Left lobe of liver (tissue), 2 donors: ENCODE data around the gene SORL1. TPM values are rescaled to one million over a fixed set of nuclear protein-coding genes. Genes with fewer than 3 reads are reported as not detected.
"Not testable (repeated sequence)": the region's sequence is repeated elsewhere in the genome, so short reads cannot be mapped to it uniquely, and the experiment has no call there.

ENCODE experiments used
- ATAC-seq: fragments of 200-7000 bp; cut with Tn5 transposase; one replicate; pipeline ENCODE4 v1.9.1; 2020; ENCODE audit warnings: mild to moderate bottlenecking, moderate library complexity
- DNase-seq: peaks from one replicate; pipeline ENCODE4 v3.0.0-alpha.2; 2020; ENCODE audit warnings: low spot score
- total RNA-seq: library from RNA; stranded (reverse); gene quantifications from one replicate; pipeline ENCODE4 v1.2.1, GENCODE V29; 2021
- donor health status: DM: no; HTN: no; CAD: no; lungs with moderate emphysema.
- donor health status: DM: no; HTN: yes; CAD: no.

The SORL1 gene
- total RNA-seq, 1 donor from 2014 or later, result 133 TPM

DNA sequence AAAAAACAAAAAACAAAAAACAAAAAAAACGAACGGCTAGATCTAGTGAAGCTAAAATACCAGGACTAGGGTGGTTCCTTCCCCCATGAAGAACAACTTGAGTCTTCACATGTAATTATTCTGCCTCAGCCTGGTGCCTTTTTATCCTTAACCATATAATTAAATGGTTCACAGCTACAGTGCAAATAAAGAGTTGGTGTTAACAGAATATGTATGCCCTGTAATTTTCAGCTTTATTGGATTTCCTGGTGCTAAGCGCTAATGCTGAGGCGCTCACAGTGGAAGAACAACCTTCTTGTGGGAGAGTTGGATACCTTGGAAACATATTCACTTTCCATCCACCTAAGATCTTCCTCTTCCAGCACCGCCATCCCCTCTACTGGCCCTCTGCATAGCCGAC is 159.1 kb downstream of the SORL1 start:
- DNase-seq, result no peak
- no peak for ATAC-seq

DNA sequence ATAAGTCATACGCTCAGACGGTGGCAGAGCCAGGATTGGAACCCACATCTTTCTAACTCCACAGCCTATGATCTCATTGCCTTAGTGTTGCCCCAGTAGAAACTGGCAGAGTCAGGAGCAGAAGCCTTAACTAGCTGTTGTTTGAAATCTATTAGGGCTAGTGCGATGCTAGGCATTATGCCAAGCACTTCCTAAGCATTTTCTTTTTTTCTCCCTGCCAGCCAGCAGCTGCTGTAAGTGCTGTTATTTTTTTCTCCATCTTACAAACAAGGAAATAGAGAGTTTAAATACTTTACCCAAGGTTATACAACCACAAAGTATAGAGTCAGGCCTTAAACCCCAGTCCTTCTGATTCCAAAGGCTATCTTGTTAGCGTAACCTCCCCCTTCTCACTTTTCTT is 161.6 kb downstream of the SORL1 start:
- ATAC-seq (no peak), DNase-seq (no peak)

DNA sequence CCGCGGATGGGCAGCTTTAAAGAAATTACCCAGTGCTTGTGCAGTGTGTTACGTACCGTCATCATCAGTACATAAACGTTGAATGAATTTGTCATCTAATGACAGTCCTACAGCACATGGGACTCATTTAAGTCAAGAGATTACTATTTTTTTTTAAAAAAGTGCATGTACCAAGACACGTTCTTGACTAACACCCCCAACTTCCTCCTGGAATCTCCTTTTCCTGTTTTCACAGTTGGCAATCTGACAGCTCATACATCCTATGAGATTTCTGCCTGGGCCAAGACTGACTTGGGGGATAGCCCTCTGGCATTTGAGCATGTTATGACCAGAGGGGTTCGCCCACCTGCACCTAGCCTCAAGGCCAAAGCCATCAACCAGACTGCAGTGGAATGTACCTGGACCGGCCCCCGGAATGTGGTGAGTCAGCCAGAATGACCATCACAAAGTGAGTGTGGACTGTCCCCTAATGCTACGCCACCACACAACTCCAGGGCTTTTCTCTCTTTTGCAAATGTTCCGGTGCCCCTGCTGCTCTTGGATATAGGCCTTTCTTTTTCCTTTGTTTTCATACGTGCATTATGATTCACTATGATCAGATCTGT is 162.6 kb downstream of the SORL1 start:
- no peak for ATAC-seq
- no peak for DNase-seq

DNA sequence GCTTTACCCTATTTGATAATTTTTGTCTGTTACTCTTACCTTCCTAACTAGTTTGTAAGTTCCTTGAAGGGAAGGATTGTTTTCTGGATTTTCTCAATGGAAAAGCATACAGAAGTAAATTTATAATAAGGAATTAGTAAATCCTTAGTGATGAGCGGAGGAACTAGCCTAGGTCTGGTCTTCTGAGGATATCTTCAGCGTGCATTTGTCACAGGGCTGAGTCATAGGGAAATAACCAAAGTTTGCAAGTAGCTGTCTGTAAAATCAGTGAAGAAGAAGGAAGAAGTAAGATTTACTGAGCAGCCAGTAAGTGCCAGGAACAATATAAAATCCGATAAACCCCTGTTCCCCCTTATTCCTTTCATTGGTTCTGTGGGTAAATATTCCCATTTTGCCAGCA is 163.4 kb downstream of the SORL1 start:
- DNase-seq, result no peak
- no peak for ATAC-seq

DNA sequence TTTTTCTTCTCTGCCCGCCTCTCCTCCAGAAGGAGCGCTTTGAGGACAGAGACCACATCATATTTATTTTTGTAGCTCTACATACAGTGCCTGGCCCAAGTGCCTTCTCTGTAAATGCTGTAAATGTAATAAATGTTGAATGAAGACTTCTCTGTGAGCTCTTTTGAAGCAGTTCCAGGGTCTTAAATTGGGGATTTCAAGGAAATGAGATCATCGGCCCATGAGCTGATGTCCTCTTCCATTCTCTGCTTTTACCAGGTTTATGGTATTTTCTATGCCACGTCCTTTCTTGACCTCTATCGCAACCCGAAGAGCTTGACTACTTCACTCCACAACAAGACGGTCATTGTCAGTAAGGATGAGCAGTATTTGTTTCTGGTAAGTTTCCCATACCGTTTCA is 166.4 kb downstream of the SORL1 start:
- ATAC-seq, result no peak

DNA sequence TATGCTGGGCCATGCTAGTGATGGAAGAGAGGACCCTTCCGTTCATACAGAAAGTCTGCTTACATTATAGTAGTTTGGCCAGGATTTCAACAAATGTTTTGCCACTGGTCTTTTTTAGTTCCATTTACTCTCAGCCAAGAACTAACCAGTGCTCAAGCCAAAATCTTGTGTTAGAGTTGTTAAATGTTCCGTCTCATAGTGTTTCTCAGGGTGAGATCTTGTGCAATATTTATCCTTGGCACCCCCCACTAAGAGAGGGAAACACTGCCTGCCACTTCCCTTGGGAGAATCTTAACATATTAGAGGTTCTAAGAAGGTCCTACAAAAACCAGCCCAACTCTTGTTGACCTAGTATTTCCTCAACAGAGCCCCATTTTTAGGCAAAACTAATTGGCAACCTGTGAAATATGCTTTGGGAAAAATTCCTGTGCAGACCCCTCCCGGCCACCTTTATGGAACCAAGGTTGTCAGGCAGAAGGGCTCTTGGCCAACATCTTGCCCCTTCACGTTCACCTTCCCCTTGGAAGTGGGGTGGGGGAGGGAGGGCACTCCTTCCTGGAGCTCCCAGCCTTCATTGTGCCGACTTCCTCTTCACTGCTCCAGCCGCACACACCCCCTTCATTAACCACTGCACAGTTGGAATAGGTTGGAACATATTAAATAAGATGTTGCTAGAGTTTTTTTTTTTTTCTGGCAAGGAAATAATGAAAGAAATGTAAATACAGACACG is 173.8 kb downstream of the SORL1 start:
- no peak for DNase-seq
- ATAC-seq, result no peak

More for the DNA sequence above, 166.4 kb downstream of the SORL1 start:
- no peak for DNase-seq

DNA sequence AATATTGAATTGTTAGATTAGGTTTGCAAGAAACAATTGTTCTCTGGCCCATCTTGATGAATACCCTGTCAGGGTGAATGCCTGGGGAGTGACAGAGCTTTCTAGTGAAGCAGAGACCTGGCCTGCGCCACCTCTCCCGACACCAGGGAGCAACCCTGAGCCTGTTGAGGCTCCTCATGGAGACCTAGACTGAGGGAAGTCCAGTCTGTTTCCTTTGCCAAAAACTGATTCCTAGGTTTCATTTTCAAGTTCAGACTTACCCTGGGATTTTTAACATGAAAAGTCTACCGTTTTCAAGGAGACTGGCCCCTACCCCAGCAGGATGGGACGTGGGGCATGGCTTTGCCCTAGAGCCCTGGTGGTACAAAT is 174.4 kb downstream of the SORL1 start:
- DNase-seq (no peak), ATAC-seq (no peak)

DNA sequence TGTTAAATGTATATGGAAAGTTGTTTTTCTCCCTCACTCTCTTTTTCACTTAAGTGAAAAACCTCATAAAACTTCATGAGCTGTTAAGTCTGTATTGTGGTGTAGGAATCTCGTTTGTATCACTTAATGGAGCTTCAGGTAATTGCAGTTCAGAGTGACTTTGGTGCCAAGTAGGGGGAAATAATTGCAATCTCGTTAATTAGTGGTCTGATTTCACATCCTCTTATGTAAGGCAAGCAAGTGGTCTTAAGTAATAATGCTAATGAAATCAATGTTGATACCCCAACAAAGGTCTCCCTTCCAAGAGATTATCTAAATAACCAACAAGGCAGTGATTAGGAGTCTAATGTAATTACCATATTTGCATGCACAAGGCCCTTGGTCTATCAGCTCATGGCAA is 174.9 kb downstream of the SORL1 start:
- ATAC-seq (no peak), DNase-seq (no peak)

DNA sequence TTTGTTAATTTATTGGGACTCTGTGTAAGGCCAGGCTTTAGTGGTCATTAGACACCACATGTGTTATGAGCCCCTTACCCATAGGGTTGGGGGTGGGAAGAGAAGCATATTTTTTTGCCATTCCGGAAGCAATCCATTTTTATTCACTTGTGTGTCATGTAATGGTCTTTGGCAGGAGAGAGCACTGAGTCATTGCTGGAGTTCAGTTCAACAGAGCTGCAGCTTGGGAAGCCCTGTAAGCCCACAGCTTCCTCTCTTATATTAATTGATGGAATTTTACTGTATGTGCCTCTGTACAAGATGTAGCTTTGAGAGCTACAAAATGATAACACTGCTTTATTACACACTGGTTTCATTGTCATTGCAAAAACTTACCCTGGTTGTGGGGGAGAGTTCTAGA is 177.9 kb downstream of the SORL1 start:
- DNase-seq (no peak), ATAC-seq (no peak)

DNA sequence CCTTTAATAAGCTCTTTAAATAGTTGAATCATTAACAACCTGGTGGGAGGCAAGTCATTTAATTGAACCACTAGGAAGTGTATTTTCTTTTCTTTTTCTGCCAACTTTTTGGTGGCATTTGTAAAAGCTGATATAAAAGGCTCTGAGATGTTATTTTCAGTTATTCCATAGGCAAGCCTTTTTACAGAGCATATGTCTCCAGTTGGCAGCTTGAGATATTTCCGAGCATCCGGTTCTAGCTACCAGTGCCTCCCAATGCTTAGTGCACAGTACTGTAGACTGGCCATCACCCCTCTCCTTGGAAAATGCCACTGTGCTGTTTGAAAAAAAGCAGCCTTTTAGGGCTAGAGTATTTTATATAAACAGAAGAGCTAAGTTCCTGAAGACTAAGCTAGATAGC is 179.3 kb downstream of the SORL1 start:
- DNase-seq, result no peak

DNA sequence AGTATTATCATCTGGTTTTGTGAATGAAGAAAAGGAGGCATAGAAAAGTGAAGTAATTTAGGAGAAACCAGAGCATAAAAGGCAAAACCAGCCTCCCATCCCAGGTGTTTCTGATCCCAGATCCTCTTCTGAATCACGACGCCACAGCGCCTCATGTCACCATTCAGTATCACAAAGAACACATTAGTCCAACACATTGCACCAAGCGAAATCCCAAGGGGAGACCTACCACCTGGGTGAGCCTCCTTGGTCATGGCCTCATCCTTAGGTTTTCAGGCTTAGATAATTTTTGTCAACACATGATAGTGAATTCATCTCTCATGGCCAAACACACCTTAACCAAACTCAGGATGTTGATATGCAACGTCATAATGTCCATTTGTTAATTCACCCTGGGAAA is 182.2 kb downstream of the SORL1 start:
- DNase-seq (no peak), ATAC-seq (peak; percentile 24)

More for the DNA sequence above, 179.3 kb downstream of the SORL1 start:
- no peak for ATAC-seq

DNA sequence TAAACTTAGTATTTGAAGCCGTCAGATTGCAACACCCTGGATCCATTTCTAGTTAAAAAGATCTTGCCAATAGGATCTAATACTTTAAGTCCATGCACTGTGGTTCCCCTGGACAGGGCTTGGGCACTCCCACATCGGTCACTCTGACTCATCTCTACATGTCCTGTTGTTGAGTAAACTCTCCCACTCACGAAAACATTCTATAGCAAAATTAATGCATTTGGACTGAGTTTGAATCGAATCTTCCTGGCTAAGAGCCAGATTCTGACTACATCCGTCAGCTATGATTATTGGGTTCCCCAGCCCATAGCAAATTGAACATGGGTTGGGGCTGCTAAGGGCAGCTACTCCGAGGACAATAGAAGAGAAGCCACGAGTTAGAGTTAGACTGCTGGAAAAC is 182.8 kb downstream of the SORL1 start:
- no peak for DNase-seq
- ATAC-seq, result peak; percentile 50

DNA sequence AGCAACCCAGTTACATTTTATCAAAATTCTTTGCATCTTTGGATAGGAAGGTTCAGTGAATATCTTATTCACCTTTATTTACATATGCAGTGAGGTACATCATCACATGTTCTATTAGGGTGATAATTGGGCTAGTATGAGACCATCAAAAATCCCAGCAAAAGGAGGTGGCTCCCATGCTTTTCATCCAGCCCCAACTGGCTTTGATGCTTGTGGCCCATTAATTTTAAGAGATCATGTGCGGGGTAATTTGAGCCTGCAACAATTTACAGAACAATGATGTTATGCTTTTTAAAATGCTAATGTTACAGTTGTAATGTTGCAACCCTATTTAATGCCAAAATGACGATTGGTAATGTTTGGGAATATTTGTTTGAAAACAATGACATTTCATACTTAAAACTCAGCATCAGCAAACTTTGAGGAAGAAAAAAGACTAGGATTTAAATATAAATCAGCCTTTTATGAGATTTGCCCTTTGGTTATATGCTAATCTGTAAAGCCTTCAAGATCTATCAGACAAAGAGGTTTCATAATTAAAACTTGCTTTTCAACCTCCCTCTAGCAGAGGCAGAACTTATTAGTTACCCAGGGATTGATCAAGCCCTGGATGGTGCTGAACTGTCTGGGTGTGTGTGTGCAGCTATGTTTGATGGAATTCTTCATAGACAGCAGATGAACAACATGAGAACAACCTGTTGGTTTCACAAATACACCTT is 184.1 kb downstream of the SORL1 start:
- no peak for DNase-seq
- peak; percentile 27 for ATAC-seq

DNA sequence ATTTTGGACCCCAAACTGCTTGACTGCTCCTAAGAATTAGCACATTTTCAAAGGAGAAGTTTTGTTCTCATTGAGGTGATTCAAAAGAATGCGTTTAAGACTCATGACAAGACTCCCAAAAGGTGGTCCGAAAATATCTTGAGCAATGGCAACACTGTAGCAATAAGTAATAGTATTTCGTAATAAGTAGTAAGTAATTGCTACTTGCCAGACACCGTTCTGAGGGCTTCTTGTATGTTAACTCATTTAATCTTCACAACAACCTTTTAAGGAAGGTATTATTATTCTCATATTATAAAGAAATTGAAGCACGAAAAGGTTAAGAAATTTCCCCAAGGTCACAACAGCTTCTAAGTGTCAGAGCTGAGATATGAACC is 184.7 kb downstream of the SORL1 start:
- DNase-seq, result no peak
- no peak for ATAC-seq

DNA sequence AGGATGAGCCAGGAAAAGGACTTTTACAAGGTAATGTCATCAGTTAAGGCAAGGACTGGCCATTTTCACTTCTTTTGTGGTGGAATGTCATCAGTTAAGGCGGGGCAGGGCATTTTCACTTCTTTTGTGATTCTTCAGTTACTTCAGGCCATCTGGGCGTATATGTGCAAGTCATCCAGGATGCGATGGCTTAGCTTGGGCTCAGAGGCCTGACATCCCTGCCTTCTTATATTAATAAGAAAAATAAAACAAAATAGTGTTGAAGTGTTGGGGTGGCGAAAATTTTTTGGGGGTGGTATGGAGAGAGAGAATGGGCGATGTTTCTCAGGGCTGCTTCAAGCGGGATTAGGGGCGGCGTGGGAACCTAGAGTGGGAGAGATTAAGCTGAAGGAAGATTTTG is 185.5 kb downstream of the SORL1 start:
- not testable (repeated sequence) for DNase-seq, ATAC-seq

DNA sequence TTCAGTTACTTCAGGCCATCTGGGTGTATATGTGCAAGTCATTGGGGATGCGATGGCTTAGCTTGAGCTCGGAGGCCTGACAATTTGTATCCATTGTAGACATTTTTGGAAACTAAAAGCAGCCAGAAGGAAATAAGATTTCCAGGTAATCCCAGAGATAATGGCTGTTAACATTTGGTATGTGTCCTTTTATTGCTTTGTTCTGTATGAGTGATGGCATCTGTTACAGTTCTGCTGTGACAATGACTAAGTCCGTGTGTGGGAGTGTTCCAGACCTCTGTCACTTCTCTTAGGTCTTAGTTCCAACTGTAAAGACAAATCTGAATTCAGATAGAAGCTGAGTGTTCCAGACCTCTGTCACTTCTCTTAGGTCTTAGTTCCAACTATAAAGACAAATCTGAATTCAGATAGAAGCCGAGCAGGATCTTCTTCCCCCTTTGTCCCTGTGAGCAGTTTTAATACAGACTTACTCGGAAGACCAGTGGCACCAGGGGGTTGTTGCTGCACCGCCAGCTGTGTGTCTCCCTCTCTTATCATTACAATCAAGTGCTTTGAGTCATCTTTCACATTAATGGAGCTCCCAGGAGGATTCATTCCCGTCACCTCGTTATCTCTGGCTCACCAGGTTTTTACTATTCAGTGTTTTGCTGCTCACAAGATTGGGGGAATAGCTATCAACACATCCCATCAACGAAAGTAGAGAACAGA is 191.5 kb downstream of the SORL1 start:
- ATAC-seq (no peak), DNase-seq (no peak)

DNA sequence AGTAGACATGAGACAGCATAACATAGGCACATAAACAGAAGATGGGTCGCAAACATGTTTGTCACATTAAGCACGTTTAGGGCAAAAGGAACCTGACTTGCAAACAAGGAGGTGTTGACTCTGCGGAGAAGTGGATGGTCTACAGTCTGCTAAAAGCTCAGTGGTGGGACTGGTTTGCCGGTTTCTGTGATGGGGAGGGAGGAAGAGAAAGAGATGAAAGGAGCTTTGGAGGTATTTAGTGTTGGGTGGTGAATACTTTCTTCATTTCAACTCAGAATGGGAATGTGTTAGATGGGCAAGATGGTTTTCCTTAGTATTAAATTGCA is 192.0 kb downstream of the SORL1 start:
- no peak for DNase-seq
- no peak for ATAC-seq

DNA sequence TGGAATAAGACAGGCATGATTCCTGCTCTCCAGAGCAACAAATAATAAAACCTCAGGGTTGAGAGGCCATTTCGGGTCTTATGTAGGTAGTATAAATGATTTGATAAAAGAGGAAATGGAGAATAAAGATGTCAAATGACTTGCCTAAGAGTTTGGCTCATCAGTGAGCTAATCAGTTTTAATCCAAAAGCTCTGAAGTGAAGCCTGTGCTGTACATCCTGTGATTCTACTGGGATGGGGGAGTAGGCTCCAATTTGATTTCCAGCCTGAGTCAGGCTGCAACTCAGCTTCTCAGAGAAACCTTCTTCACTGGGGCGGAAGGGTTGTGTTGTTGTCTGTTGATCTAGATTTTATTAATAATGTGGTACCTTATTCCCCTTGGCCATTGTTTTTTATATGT is 192.9 kb downstream of the SORL1 start:
- DNase-seq (no peak), ATAC-seq (no peak)

DNA sequence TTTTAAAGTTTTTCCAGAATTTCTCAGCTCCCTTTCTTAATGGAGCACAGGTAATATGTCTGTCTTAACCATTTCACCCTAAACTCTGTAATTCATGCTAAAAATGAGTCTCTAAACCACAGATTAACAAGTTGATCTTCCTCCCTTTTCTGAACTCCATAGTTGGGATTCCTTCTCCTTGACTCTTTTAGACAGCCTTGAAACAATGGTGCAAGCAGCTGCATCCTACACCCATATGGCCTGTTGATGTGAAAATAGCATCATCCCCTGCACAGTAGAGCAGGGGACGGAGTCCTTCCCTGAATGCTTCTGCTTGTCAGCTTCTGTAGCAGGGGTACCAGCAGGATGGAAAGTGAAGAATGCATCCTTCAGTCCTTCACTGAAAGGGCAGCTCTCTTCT is 193.5 kb downstream of the SORL1 start:
- DNase-seq, result no peak
- ATAC-seq, result no peak

DNA sequence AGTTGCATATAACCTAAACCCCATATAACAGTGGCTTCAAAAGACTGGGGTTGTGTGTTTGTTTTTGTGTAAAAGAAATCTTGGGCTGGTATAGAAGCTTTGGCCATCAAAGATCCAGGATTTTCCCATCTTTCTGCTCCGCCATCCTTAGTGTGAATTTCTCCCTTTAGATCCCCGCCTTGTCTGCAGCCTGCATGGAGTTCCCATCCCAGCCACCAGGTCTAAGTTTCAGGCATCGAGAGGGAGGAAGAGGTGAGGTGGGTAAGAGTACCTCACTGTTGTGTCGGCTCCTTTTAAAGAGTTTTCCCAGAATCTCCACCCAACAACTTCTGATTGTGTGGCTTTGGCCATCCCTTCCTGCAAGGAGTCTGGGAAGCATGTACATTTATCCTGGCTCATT is 196.2 kb downstream of the SORL1 start:
- no peak for DNase-seq
- no peak for ATAC-seq

DNA sequence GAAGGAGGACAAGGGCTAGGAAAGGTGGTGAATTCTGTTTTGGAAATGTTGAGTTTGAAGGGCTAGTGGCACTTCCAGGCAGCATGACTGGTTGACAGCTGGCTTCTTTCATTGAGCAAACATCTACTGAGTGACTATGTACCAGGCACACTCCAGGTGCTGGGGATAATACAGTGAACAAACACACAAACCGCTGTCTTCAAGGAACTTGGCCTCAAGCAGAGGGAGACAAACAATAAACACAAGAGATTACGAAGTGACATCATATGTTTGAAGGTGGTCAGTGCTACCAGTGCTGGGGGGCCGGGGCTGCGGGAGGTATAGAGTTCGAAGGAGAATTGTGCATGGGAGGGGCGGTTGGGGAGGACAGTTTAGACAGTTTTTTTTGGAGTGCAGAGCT is 197.7 kb downstream of the SORL1 start:
- ATAC-seq (no peak), DNase-seq (no peak)
